Body of pancreas (tissue), 4 donors: ENCODE results near the gene SLC29A4. TPM values are rescaled to one million over a fixed set of nuclear protein-coding genes. Genes with fewer than 3 reads are reported as not detected.

Experiments
- ATAC-seq: fragments of 150-250 bp; one replicate; pipeline ENCODE4 v1.9.1; 2016
- DNase-seq, 4 donors: peaks; one replicate each; pipeline ENCODE4 v3.0.0-alpha.2; 2019
- H3K27ac ChIP-seq, 4 donors: fragments of 200-600 bp; sonication (generic); 1 replicate in 3 of 4; 2 replicates in 1 of 4; pipeline versions ENCODE4 v1.5.1 to v1.6.1; 2016 to 2019; ENCODE audit warnings: mild to moderate bottlenecking in 1 of 4, mixed read lengths in 1 of 4, moderate library complexity in 1 of 4
- H3K27me3 ChIP-seq, 2 donors: fragments of 200-600 bp; sonication (generic); one replicate each; pipeline ENCODE4 v1.6.0; 2016; ENCODE audit warnings: mild to moderate bottlenecking in 1 of 2
- H3K36me3 ChIP-seq, 2 donors: fragments of 200-600 bp; sonication (generic); replicated peaks in 1 of 2; 2 replicates each; pipeline ENCODE4 v1.5.1; 2016; ENCODE audit warnings: low read depth in 2 of 2; ENCODE audit not compliant: insufficient read depth in 1 of 2
- H3K4me1 ChIP-seq: fragments of 200-600 bp; sonication (generic); one replicate; pipeline ENCODE4 v1.6.0; 2016
- H3K4me3 ChIP-seq, 2 donors: fragments of 200-600 bp; sonication (generic); 1 replicate in 1 of 2; 2 replicates in 1 of 2; pipeline ENCODE4 v1.5.1; 2016 to 2019
- H3K9me3 ChIP-seq, 3 donors: fragments of 200-600 bp; sonication (generic); 1 replicate in 2 of 3; 2 replicates in 1 of 3; pipeline ENCODE4 v1.5.1; 2016
- CTCF ChIP-seq, 7 experiments: fragments of 450-650 bp in 4 of 7; fragments of 200-600 bp in 3 of 7; sonication (generic) in 3 of 7; IDR thresholded peaks; one replicate each; pipeline ENCODE4 v1.5.1; 2016 to 2019; ENCODE audit warnings: antibody characterized with exemption in 7 of 7
- POLR2A ChIP-seq, 3 donors: fragments of 450-650 bp; IDR thresholded peaks; one replicate each; pipeline ENCODE4 v1.6.1; 2016; ENCODE audit warnings: antibody characterized with exemption in 3 of 3, mild to moderate bottlenecking in 2 of 3
- WGBS, 2 donors: methylation state at CpG; one replicate each; pipeline ENCODE4 v1.1.5; 2017; 5-methylcytosine and 5-hydroxymethylcytosine counted together
- intact Hi-C: fragments of 100-400 bp; cut with DNase I; formaldehyde crosslinking; loops from one replicate; pipeline ENCODE4 v1.15.1; 2023
- total RNA-seq, 2 donors: library from RNA; depleted of rRNA; stranded (reverse); fragments of >200 nt; gene quantifications; one replicate each; pipeline ENCODE4 v1.1.0, GENCODE V29; 2016

SLC29A4 gene
- total RNA-seq, 2 donors from 2014 or later, result 13.2 to 24.4 TPM

- peaks cover 0 to 6% (median 0%) of the 10 kb centered on the region in 3 donors for H3K9me3 ChIP-seq
- TF ChIP-seq CTCF (IDR thresholded peaks at IDR 0.05) (no peak), POLR2A (IDR thresholded peaks at IDR 0.05) (no peak)
- H3K27ac ChIP-seq, result no peak overlapping the region
- peaks cover 6 to 10% of the 10 kb centered on the region in 2 donors for H3K36me3 ChIP-seq
- DNase-seq (no peak), ATAC-seq (no peak)
- no peak overlapping the region for H3K4me3 ChIP-seq
- 86 to 90% methylated on average over 4 to 8 of the region's 8 CpGs for WGBS, 2 donors
- no peaks in the 10 kb centered on the region for H3K4me1 ChIP-seq
- intact Hi-C loops, result no loop called here
- H3K27me3 ChIP-seq, result no peaks in the 10 kb centered on the region
Measured at GRCh38 chr7:5334671-5335070, 51.9 kb downstream of the SLC29A4 start.

GRCh38 chr7:5337047-5337446 is 54.3 kb downstream of the SLC29A4 start:
- no peaks in the 10 kb centered on the region for H3K27me3 ChIP-seq
- intact Hi-C loops, result no loop called here
- H3K4me3 ChIP-seq, result no peak overlapping the region
- ATAC-seq (no peak), DNase-seq (no peak)
- H3K4me1 ChIP-seq, result no peaks in the 10 kb centered on the region
- 93 to 95% methylated on average over 11 of the region's 11 CpGs for WGBS, 2 donors
- peaks cover 6 to 14% of the 10 kb centered on the region in 2 donors for H3K36me3 ChIP-seq
- no peak overlapping the region for H3K27ac ChIP-seq
- peaks cover 0 to 6% (median 0%) of the 10 kb centered on the region in 3 donors for H3K9me3 ChIP-seq
- TF ChIP-seq POLR2A (IDR thresholded peaks at IDR 0.05), result no peak
- TF ChIP-seq CTCF (IDR thresholded peaks at IDR 0.05), result no peak

- peaks cover 0 to 6% (median 0%) of the 10 kb centered on the region in 3 donors for H3K9me3 ChIP-seq
- no peak overlapping the region for H3K4me3 ChIP-seq
- H3K4me1 ChIP-seq, result no peaks in the 10 kb centered on the region
- ATAC-seq (peak; percentile 30), DNase-seq (no peak)
- no peaks in the 10 kb centered on the region for H3K27me3 ChIP-seq
- 52 to 55% methylated on average over 2 of the region's 2 CpGs for WGBS, 2 donors
- no peak overlapping the region for H3K27ac ChIP-seq
- TF ChIP-seq POLR2A (IDR thresholded peaks at IDR 0.05) (no peak), CTCF (IDR thresholded peaks at IDR 0.05) (no peak)
- intact Hi-C loops, result no loop called here
- H3K36me3 ChIP-seq, result peaks cover 22 to 32% of the 10 kb centered on the region in 2 donors
Measured at GRCh38 chr7:5339955-5340354, 57.2 kb downstream of the SLC29A4 start.

GRCh38 chr7:5342631-5343030 is 59.9 kb downstream of the SLC29A4 start:
- no peaks in the 10 kb centered on the region for H3K4me1 ChIP-seq
- DNase-seq, result no peak
- 91 to 95% methylated on average over 6 of the region's 6 CpGs for WGBS, 2 donors
- peaks cover 30% of the 10 kb centered on the region in 2 donors for H3K36me3 ChIP-seq
- intact Hi-C loops, result no loop called here
- no peak overlapping the region for H3K27ac ChIP-seq
- H3K27me3 ChIP-seq, result no peaks in the 10 kb centered on the region
- no peak for ATAC-seq
- H3K9me3 ChIP-seq, result no peaks in the 10 kb centered on the region
- no peak overlapping the region for H3K4me3 ChIP-seq
- no peak for TF ChIP-seq POLR2A (IDR thresholded peaks at IDR 0.05)
- no peak for TF ChIP-seq CTCF (IDR thresholded peaks at IDR 0.05)

- Histone ChIP-seq H3K36me3 (peaks cover 30% of the 10 kb centered on the region in 2 donors), H3K27me3 (no peaks in the 10 kb centered on the region), H3K4me3 (no peak overlapping the region), H3K9me3 (no peaks in the 10 kb centered on the region), H3K4me1 (no peaks in the 10 kb centered on the region), H3K27ac (no peak overlapping the region)
- WGBS, 2 donors, result 90 to 96% methylated on average over 2 of the region's 2 CpGs
- intact Hi-C loops, result no loop called here
- ATAC-seq (no peak), DNase-seq (no peak)
- TF ChIP-seq POLR2A (IDR thresholded peaks at IDR 0.05) (no peak), CTCF (IDR thresholded peaks at IDR 0.05) (no peak)
Measured at GRCh38 chr7:5343884-5344283, 61.1 kb downstream of the SLC29A4 start.
